Cardiac fibroblast (primary cell): ENCODE results near the gene TRIOBP.

Experiments
- DNase-seq, 2 donors: peaks; one replicate each; pipeline versions ENCODE4 v3.0.0 to v3.0.0-alpha.2; 2010; ENCODE audit warnings: low read depth in 2 of 2
- H3K4me3 ChIP-seq, 2 donors: replicated peaks in 1 of 2; 1 replicate in 1 of 2; 2 replicates in 1 of 2; pipeline ENCODE4 v1.5.1; 2011; ENCODE audit warnings: low read depth in 2 of 2, low read length in 2 of 2, mild to moderate bottlenecking in 2 of 2, moderate library complexity in 1 of 2
- TF ChIP-seq, protein P1 (sequence below): IDR thresholded peaks from one replicate; pipeline ENCODE4 v1.5.1; 2011; ENCODE audit warnings: low read depth, mild to moderate bottlenecking, low read length, inconsistent platforms

Gene TRIOBP

DNA sequence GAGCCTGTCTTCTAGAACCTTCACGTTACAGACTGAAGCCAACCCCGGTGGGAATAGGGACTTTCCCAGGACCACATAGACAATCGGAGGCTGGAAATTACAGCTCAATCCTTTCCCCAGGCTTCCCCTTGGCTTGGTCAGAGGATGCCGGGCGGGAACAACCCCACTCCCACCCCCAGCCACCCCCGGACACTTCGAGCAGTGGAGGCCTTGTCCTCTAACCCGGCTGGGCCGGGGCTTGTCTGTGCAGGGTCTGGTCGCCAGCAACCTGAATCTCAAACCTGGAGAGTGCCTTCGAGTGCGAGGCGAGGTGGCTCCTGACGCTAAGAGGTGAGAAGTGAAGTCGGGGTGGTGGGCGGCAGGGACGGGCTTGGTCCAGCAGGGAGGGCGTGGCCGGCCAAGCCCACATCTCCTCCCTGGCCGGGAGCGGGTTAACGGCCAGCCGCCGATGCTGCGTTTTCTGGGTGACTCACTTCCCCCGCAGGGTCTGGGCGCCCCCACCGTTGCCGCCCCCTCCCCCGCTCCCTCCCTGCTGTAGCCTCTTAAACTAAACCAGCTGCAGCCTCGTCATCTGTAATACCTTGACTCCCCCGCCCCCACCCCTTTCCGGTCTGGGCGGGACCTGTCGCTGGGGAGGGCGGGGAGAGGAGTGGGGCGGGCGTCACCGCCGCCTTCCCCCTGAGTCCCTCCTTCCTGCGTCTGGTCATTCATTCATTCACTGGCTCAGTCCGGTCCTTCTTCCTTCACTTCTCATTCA lies 19.9 kb upstream of the TRIOBP start:
- peak; percentile 97 to 99 for DNase-seq
- TF ChIP-seq, protein P1, sequence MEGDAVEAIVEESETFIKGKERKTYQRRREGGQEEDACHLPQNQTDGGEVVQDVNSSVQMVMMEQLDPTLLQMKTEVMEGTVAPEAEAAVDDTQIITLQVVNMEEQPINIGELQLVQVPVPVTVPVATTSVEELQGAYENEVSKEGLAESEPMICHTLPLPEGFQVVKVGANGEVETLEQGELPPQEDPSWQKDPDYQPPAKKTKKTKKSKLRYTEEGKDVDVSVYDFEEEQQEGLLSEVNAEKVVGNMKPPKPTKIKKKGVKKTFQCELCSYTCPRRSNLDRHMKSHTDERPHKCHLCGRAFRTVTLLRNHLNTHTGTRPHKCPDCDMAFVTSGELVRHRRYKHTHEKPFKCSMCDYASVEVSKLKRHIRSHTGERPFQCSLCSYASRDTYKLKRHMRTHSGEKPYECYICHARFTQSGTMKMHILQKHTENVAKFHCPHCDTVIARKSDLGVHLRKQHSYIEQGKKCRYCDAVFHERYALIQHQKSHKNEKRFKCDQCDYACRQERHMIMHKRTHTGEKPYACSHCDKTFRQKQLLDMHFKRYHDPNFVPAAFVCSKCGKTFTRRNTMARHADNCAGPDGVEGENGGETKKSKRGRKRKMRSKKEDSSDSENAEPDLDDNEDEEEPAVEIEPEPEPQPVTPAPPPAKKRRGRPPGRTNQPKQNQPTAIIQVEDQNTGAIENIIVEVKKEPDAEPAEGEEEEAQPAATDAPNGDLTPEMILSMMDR, result no peak
- H3K4me3 ChIP-seq, result peak overlapping the region; percentile 78 to 94

- TF ChIP-seq, protein P1, result no peak
- H3K4me3 ChIP-seq, result peak overlapping the region; percentile 78 to 94
- DNase-seq, result no peak
Measured at GRCh38 chr22:37677493-37677974, 19.3 kb upstream of the TRIOBP start.

GRCh38 chr22:37678372-37678771 lies 18.5 kb upstream of the TRIOBP start:
- TF ChIP-seq, protein P1, result no peak
- no peak for DNase-seq
- peak overlapping the region; percentile 21 to 94 for H3K4me3 ChIP-seq

DNA sequence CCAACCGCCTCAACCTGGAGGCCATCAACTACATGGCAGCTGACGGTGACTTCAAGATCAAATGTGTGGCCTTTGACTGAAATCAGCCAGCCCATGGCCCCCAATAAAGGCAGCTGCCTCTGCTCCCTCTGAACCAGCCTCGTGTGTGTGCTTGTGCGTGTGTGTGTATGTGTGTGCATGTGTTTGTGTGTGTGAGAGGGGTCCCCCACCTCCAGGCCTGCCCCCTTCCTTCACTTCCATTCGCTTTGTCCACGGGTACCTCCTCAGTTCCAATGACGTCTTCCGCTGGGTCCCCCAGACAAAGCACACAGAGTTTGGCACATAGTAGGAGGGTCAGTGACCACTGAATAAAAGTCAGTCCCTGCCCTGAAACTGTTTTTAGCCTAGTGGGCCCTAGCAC lies 17.2 kb upstream of the TRIOBP start:
- DNase-seq, result no peak
- H3K4me3 ChIP-seq, result no peak overlapping the region
- TF ChIP-seq, protein P1, result no peak

GRCh38 chr22:37680191-37680851 lies 16.5 kb upstream of the TRIOBP start:
- DNase-seq, result peak in 1 of 2 donors; percentile 47
- TF ChIP-seq, protein P1, result no peak
- H3K4me3 ChIP-seq, result no peak overlapping the region

GRCh38 chr22:37681001-37681424 lies 15.8 kb upstream of the TRIOBP start:
- TF ChIP-seq, protein P1, result no peak
- no peak overlapping the region for H3K4me3 ChIP-seq
- peak; percentile 35 to 72 for DNase-seq
